Trophoblast cell (in vitro differentiated cells and primary cell): Measurements from ENCODE around the gene CTXN1.
A peak's percentile ranks its signal among the peaks of the same experiment; 100 is the strongest.

Experiments
- DNase-seq, 2 donors: peaks; one replicate each; pipeline ENCODE4 v3.0.0-alpha.2; 2016
- H2AFZ ChIP-seq: 2 replicates; pipeline ENCODE4 v1.6.1; 2013; ENCODE audit warnings: low read length, moderate library complexity, mild to moderate bottlenecking; ENCODE audit not compliant: insufficient read depth, poor library complexity
- H2AK5ac ChIP-seq: 2 replicates; pipeline ENCODE4 v1.6.1; 2013; ENCODE audit warnings: mild to moderate bottlenecking, low read length
- H2BK120ac ChIP-seq: 2 replicates; pipeline ENCODE4 v1.6.1; 2013; ENCODE audit warnings: low read length, mild to moderate bottlenecking, moderate library complexity; ENCODE audit not compliant: insufficient read depth, poor library complexity
- H2BK12ac ChIP-seq: 2 replicates; pipeline ENCODE4 v1.6.1; 2013; ENCODE audit warnings: mild to moderate bottlenecking, low read length, moderate library complexity
- H2BK5ac ChIP-seq: 2 replicates; pipeline ENCODE4 v1.6.1; 2013; ENCODE audit warnings: low read length, low read depth, moderate library complexity, mild to moderate bottlenecking; ENCODE audit not compliant: poor library complexity
- H3K14ac ChIP-seq: 2 replicates; pipeline ENCODE4 v1.6.1; 2013; ENCODE audit warnings: mild to moderate bottlenecking, low read length
- H3K18ac ChIP-seq: 2 replicates; pipeline ENCODE4 v1.6.1; 2013; ENCODE audit warnings: mild to moderate bottlenecking, low read length
- H3K23ac ChIP-seq: 2 replicates; pipeline ENCODE4 v1.6.1; 2013; ENCODE audit warnings: low read length
- H3K27ac ChIP-seq: 2 replicates; pipeline ENCODE4 v1.5.1; 2013; ENCODE audit warnings: low read depth, mild to moderate bottlenecking, inconsistent platforms, low read length, moderate library complexity
- H3K27me3 ChIP-seq: 2 replicates; pipeline ENCODE4 v1.6.1; 2013; ENCODE audit warnings: inconsistent platforms, mild to moderate bottlenecking, low read length, moderate library complexity; ENCODE audit not compliant: insufficient read depth
- H3K36me3 ChIP-seq, 2 experiments: 1 replicate in 1 of 2; 2 replicates in 1 of 2; pipeline ENCODE4 v1.6.1; 2013; ENCODE audit warnings: low read length in 2 of 2, mild to moderate bottlenecking in 2 of 2, moderate library complexity in 1 of 2; ENCODE audit not compliant: insufficient read depth in 2 of 2, control insufficient read depth in 1 of 2
- H3K4ac ChIP-seq: 2 replicates; pipeline ENCODE4 v1.6.1; 2013; ENCODE audit warnings: low read depth, mild to moderate bottlenecking, low read length, moderate library complexity
- H3K4me1 ChIP-seq, 2 experiments: 1 replicate in 1 of 2; 2 replicates in 1 of 2; pipeline ENCODE4 v1.6.1; 2013; ENCODE audit warnings: low read length in 2 of 2, mild to moderate bottlenecking in 2 of 2, moderate library complexity in 1 of 2; ENCODE audit not compliant: insufficient read depth in 2 of 2, control insufficient read depth in 1 of 2
- H3K4me2 ChIP-seq: 2 replicates; pipeline ENCODE4 v1.6.1; 2013; ENCODE audit warnings: inconsistent platforms, mild to moderate bottlenecking, low read length, moderate library complexity
- H3K4me3 ChIP-seq: 2 replicates; pipeline ENCODE4 v1.5.1; 2013; ENCODE audit warnings: mild to moderate bottlenecking, low read depth, low read length, inconsistent platforms
- H3K79me1 ChIP-seq: one replicate; pipeline ENCODE4 v1.6.1; 2013; ENCODE audit warnings: low read length
- H3K79me2 ChIP-seq: 2 replicates; pipeline ENCODE4 v1.6.1; 2013; ENCODE audit warnings: low read length, mild to moderate bottlenecking; ENCODE audit not compliant: control insufficient read depth, insufficient read depth, poor library complexity
- H3K9ac ChIP-seq: 2 replicates; pipeline ENCODE4 v1.6.1; 2013; ENCODE audit warnings: mild to moderate bottlenecking, low read length
- H3K9me3 ChIP-seq: 2 replicates; pipeline ENCODE4 v1.6.1; 2013; ENCODE audit warnings: low read depth, mild to moderate bottlenecking, control low read depth, inconsistent platforms, low read length; ENCODE audit not compliant: insufficient read depth
- H4K12ac ChIP-seq: 2 replicates; pipeline ENCODE4 v1.6.1; 2013; ENCODE audit warnings: low read depth, mild to moderate bottlenecking, low read length, moderate library complexity
- H4K8ac ChIP-seq: 2 replicates; pipeline ENCODE4 v1.6.1; 2013; ENCODE audit warnings: low read depth, mild to moderate bottlenecking, low read length, moderate library complexity
- H4K91ac ChIP-seq: one replicate; pipeline ENCODE4 v1.6.1; 2013; ENCODE audit warnings: low read depth, mild to moderate bottlenecking, low read length, moderate library complexity
- WGBS: extraction: QIAGEN DNeasy Blood & Tissue Kit; methylation state at CpG from one replicate; pipeline ENCODE4 v1.1.7; 2013; ENCODE audit warnings: missing lambda C conversion rate; ENCODE audit not compliant: insufficient read length, insufficient coverage; ENCODE audit errors: extremely low coverage; 5-methylcytosine and 5-hydroxymethylcytosine counted together

Gene CTXN1

GRCh38 chr19:7943444-7944176, 17.7 kb upstream of the CTXN1 start, which contains the start of gene TIMM44:
TIMM44 (minus strand) TSS chr19:7943666; CDS start chr19:7943651, 15 bp downstream.
- Histone ChIP-seq H3K18ac (peak within 1 kb of the TSS; percentile 81), H4K91ac (peak within 1 kb of the TSS; percentile 91)
- peak; percentile 100 for DNase-seq

GRCh38 chr19:7942981-7943443, 17.1 kb upstream of the CTXN1 start:
- H3K14ac ChIP-seq: peak overlapping the region; percentile 83
- H3K4me1 ChIP-seq: no peaks in the 10 kb centered on the region
- H2BK5ac ChIP-seq: peak overlapping the region; percentile 86
- peak overlapping the region; percentile 91 for H3K4me3 ChIP-seq
- peak overlapping the region; percentile 97 for H3K9ac ChIP-seq
- peaks cover 17 to 20% of the 10 kb centered on the region in 2 experiments for H3K36me3 ChIP-seq
- H3K18ac ChIP-seq: peak overlapping the region; percentile 81
- H2AK5ac ChIP-seq: peak overlapping the region; percentile 87
- peaks cover 5% of the 10 kb centered on the region for H3K79me1 ChIP-seq
- peak overlapping the region; percentile 93 for H4K8ac ChIP-seq
- peak in 1 of 2 donors; percentile 11 for DNase-seq
- H3K27me3 ChIP-seq: no peaks in the 10 kb centered on the region
- peak overlapping the region; percentile 87 for H4K12ac ChIP-seq
- no peak overlapping the region for H3K23ac ChIP-seq
- H3K4ac ChIP-seq: peak overlapping the region; percentile 80
- H3K79me2 ChIP-seq: peaks cover 5% of the 10 kb centered on the region
- no CpG with 5 or more reads among the region's 33 CpGs for WGBS
- H2BK120ac ChIP-seq: peak overlapping the region; percentile 93
- H4K91ac ChIP-seq: peak overlapping the region; percentile 91
- peak overlapping the region; percentile 77 for H3K27ac ChIP-seq
- peak overlapping the region; percentile 83 for H3K4me2 ChIP-seq
- no peak overlapping the region for H2BK12ac ChIP-seq
- H3K9me3 ChIP-seq: no peaks in the 10 kb centered on the region
- peak overlapping the region; percentile 80 for H2AFZ ChIP-seq

More at GRCh38 chr19:7943444-7944176, 17.7 kb upstream of the CTXN1 start, which contains the start of gene TIMM44:
- Histone ChIP-seq H3K27ac (peak within 1 kb of the TSS; percentile 77), H3K4me2 (peak within 1 kb of the TSS; percentile 100), H2AFZ (peak within 1 kb of the TSS; percentile 80), H2BK12ac (no peak within 1 kb of the TSS), H2BK5ac (peak within 1 kb of the TSS; percentile 86), H3K36me3 (peaks cover 14 to 18% of the 10 kb centered on the region in 2 experiments), H2BK120ac (peak within 1 kb of the TSS; percentile 93), H3K4me3 (peak within 1 kb of the TSS; percentile 91), H2AK5ac (peak within 1 kb of the TSS; percentile 87), H3K4me1 (no peaks in the 10 kb centered on the region), H3K9me3 (no peaks in the 10 kb centered on the region), H3K79me1 (peaks cover 5% of the 10 kb centered on the region), H3K14ac (peak within 1 kb of the TSS; percentile 83), H3K79me2 (peaks cover 5% of the 10 kb centered on the region), H4K8ac (peak within 1 kb of the TSS; percentile 93), H3K27me3 (no peaks in the 10 kb centered on the region), H4K12ac (peak within 1 kb of the TSS; percentile 87), H3K23ac (no peak within 1 kb of the TSS), H3K9ac (peak within 1 kb of the TSS; percentile 97), H3K4ac (peak within 1 kb of the TSS; percentile 80)
- no CpG with 5 or more reads among the region's 56 CpGs for WGBS

- Histone ChIP-seq H2AK5ac (no peak overlapping the region), H2BK120ac (no peak overlapping the region), H4K12ac (no peak overlapping the region), H3K23ac (no peak overlapping the region), H3K79me1 (peaks cover 5% of the 10 kb centered on the region), H2AFZ (no peak overlapping the region), H3K27ac (no peak overlapping the region), H3K27me3 (no peaks in the 10 kb centered on the region), H3K9ac (no peak overlapping the region), H3K14ac (no peak overlapping the region), H3K4me1 (no peaks in the 10 kb centered on the region), H3K18ac (no peak overlapping the region), H2BK5ac (no peak overlapping the region), H3K4me2 (no peak overlapping the region), H3K36me3 (peaks cover 25 to 27% of the 10 kb centered on the region in 2 experiments), H4K8ac (no peak overlapping the region), H4K91ac (no peak overlapping the region), H2BK12ac (no peak overlapping the region), H3K4ac (no peak overlapping the region), H3K4me3 (no peak overlapping the region), H3K9me3 (no peaks in the 10 kb centered on the region), H3K79me2 (peaks cover 5% of the 10 kb centered on the region)
- DNase-seq: no peak
- WGBS: no CpG with 5 or more reads among the region's 19 CpGs
Observed at GRCh38 chr19:7941895-7942596, 16.1 kb upstream of the CTXN1 start.

DNA sequence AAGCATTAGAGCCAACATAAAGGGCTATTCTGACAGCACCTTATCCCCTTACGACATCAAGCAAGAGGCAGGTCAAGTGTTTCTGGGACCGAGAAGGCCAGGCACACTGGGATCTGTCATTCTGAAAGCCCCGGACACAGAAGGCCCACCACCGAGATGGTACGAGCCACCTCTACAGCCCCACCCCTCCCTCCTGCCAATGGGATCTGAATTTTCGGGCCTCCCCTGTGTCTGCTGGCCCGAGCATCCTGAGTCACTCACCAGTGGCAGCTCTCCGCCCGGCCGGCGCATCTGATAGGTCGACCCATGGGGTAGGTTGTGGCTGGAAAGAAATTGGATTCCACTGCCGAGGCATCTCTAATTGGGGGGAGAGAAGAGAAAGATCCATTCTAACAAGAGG, 14.9 kb upstream of the CTXN1 start:
- Histone ChIP-seq H3K18ac (peak overlapping the region; percentile 7), H3K23ac (no peak overlapping the region), H3K4ac (no peak overlapping the region), H3K9me3 (no peaks in the 10 kb centered on the region), H2BK120ac (no peak overlapping the region), H3K4me3 (no peak overlapping the region), H4K91ac (no peak overlapping the region), H3K79me1 (peaks cover 5% of the 10 kb centered on the region), H2AK5ac (no peak overlapping the region), H3K4me1 (no peaks in the 10 kb centered on the region), H3K4me2 (no peak overlapping the region), H3K27me3 (no peaks in the 10 kb centered on the region), H3K27ac (no peak overlapping the region), H2AFZ (no peak overlapping the region), H2BK5ac (no peak overlapping the region), H3K79me2 (peaks cover 5% of the 10 kb centered on the region), H3K14ac (no peak overlapping the region), H3K36me3 (peaks cover 35% of the 10 kb centered on the region in 2 experiments), H4K8ac (no peak overlapping the region), H3K9ac (no peak overlapping the region), H4K12ac (no peak overlapping the region), H2BK12ac (no peak overlapping the region)
- no peak for DNase-seq
- WGBS: no CpG with 5 or more reads among the region's 13 CpGs
